Transverse colon (tissue), 4 donors: ENCODE measurements around the gene INAFM2. TPM values are rescaled to one million over a fixed set of nuclear protein-coding genes. Genes with fewer than 3 reads are reported as not detected.

Experiments used
- DNase-seq: peaks from one replicate; pipeline ENCODE4 v3.0.0-alpha.2; 2019
- H3K27ac ChIP-seq, 4 donors: fragments of 200-600 bp; sonication (generic); 2 replicates each; pipeline ENCODE4 v1.5.1; 2016 to 2018; ENCODE audit warnings: inconsistent platforms in 4 of 4
- H3K27me3 ChIP-seq: fragments of 200-600 bp; sonication (generic); 2 replicates; pipeline ENCODE4 v1.5.1; 2017; ENCODE audit warnings: inconsistent platforms
- H3K36me3 ChIP-seq, 4 donors: fragments of 200-600 bp; sonication (generic); 2 replicates each; pipeline ENCODE4 v1.5.1; 2017 to 2019; ENCODE audit warnings: inconsistent platforms in 4 of 4
- H3K4me1 ChIP-seq, 4 donors: fragments of 200-600 bp; sonication (generic); 2 replicates each; pipeline ENCODE4 v1.5.1; 2017 to 2020; ENCODE audit warnings: inconsistent platforms in 4 of 4
- H3K4me3 ChIP-seq, 4 donors: fragments of 200-600 bp; sonication (generic); 1 replicate in 1 of 4; 2 replicates in 3 of 4; pipeline versions ENCODE4 v1.5.1 to v1.6.1; 2017 to 2019; ENCODE audit warnings: inconsistent platforms in 4 of 4
- H3K9me3 ChIP-seq, 2 donors: fragments of 200-600 bp; sonication (generic); 2 replicates each; pipeline ENCODE4 v1.5.1; 2017 to 2019; ENCODE audit warnings: inconsistent platforms in 2 of 2
- CTCF ChIP-seq, 5 experiments: fragments of 200-600 bp in 3 of 5; fragments of 450-650 bp in 2 of 5; sonication (generic) in 3 of 5; IDR thresholded peaks; 1 replicate in 2 of 5; 2 replicates in 3 of 5; pipeline ENCODE4 v1.5.1; 2016 to 2017; ENCODE audit warnings: antibody characterized with exemption in 5 of 5, inconsistent platforms in 3 of 5, mild to moderate bottlenecking in 2 of 5, moderate library complexity in 1 of 5
- EP300 ChIP-seq: sonication (generic); formaldehyde crosslinking; IDR thresholded peaks from one replicate; pipeline ENCODE4 v1.6.1; 2017; ENCODE audit warnings: antibody characterized with exemption, low read depth
- POLR2A ChIP-seq: fragments of 450-650 bp; IDR thresholded peaks from one replicate; pipeline ENCODE4 v1.6.1; 2016; ENCODE audit warnings: antibody characterized with exemption, mild to moderate bottlenecking, moderate library complexity
- POLR2AphosphoS5 ChIP-seq, 3 donors: sonication (generic); formaldehyde crosslinking; IDR thresholded peaks; one replicate each; pipeline ENCODE4 v1.6.1; 2016; ENCODE audit warnings: antibody characterized with exemption in 3 of 3
- WGBS, 2 donors: methylation state at CpG; one replicate each; pipeline ENCODE4 v1.1.5; 2018; ENCODE audit warnings: low coverage in 1 of 2; 5-methylcytosine and 5-hydroxymethylcytosine counted together
- in situ Hi-C, 4 donors: fragments of 200-750 bp; cut with MboI; loops; one replicate each; pipeline versions ENCODE4 v1.15.0 to v1.15.1; 2017; ENCODE audit warnings: low sequenced_read_pairs in 3 of 4, low pct_ligation_motif_present in 1 of 4, low pct_unique_long_range_greater_than_20kb in 1 of 4
- intact Hi-C: fragments of 100-400 bp; cut with DNase I; formaldehyde crosslinking; loops from one replicate; pipeline ENCODE4 v1.15.1; 2023; ENCODE audit warnings: low total_unique reads
- total RNA-seq, 4 donors: library from RNA; depleted of rRNA; stranded (reverse); fragments of >200 nt; gene quantifications; one replicate each; pipeline ENCODE4 v1.1.0, GENCODE V29; 2016

The INAFM2 gene
- total RNA-seq, 4 donors from 2014 or later = 14.5 to 62.1 (median 19.4) TPM

- Histone ChIP-seq H3K27ac (no peak overlapping the region), H3K27me3 (peaks cover 22% of the 10 kb centered on the region), H3K9me3 (no peaks in the 10 kb centered on the region), H3K4me3 (no peak overlapping the region), H3K4me1 (peaks cover 0 to 10% (median 8%) of the 10 kb centered on the region in 4 donors), H3K36me3 (no peaks in the 10 kb centered on the region)
- no peak for DNase-seq
- WGBS, 2 donors = 94 to 100% methylated on average over 2 to 7 of the region's 7 CpGs
- no peak for TF ChIP-seq CTCF (IDR thresholded peaks at IDR 0.05)
- TF ChIP-seq POLR2AphosphoS5 (IDR thresholded peaks at IDR 0.05) = no peak
- TF ChIP-seq POLR2A = no peak
- TF ChIP-seq EP300 = no peak
- in situ Hi-C loops = loop anchor here in 3 of 4 donors (10.0 kb wide), 1 partner anchor 231 kb away; no protein-coding TSS in a partner anchor
- intact Hi-C loops = loop anchor here (2.0 kb wide), 1 partner anchor 57 kb away; no protein-coding TSS in a partner anchor
Measured at GRCh38 chr15:40275954-40276353, 47.5 kb upstream of the INAFM2 start.

- WGBS, 2 donors = 77% methylated on average over 4 of the region's 4 CpGs; no CpG with 5 or more reads in 1 of the 2 donors
- Histone ChIP-seq H3K27ac (no peak overlapping the region), H3K9me3 (no peaks in the 10 kb centered on the region), H3K27me3 (peaks cover 32% of the 10 kb centered on the region), H3K4me1 (peaks cover 0 to 17% (median 14%) of the 10 kb centered on the region in 4 donors), H3K36me3 (no peaks in the 10 kb centered on the region), H3K4me3 (no peak overlapping the region)
- TF ChIP-seq POLR2AphosphoS5 (IDR thresholded peaks at IDR 0.05) = no peak
- no peak for TF ChIP-seq EP300
- no peak for TF ChIP-seq POLR2A
- no peak for TF ChIP-seq CTCF (IDR thresholded peaks at IDR 0.05)
- intact Hi-C loops (no loop called here), in situ Hi-C loops (loop anchor here in 3 of 4 donors (10.0 kb wide), 1 partner anchor 232 kb away; no protein-coding TSS in a partner anchor)
- DNase-seq = no peak
Measured at GRCh38 chr15:40276927-40277326, 46.6 kb upstream of the INAFM2 start.

- Histone ChIP-seq H3K4me1 (peaks cover 3 to 22% (median 19%) of the 10 kb centered on the region in 4 donors), H3K9me3 (no peaks in the 10 kb centered on the region), H3K36me3 (no peaks in the 10 kb centered on the region), H3K4me3 (no peak overlapping the region), H3K27ac (no peak overlapping the region), H3K27me3 (peaks cover 37% of the 10 kb centered on the region)
- intact Hi-C loops (no loop called here), in situ Hi-C loops (loop anchor here in 3 of 4 donors (10.0 kb wide), 1 partner anchor 233 kb away; no protein-coding TSS in a partner anchor)
- TF ChIP-seq POLR2AphosphoS5 (IDR thresholded peaks at IDR 0.05) = no peak
- no peak for TF ChIP-seq POLR2A
- TF ChIP-seq CTCF (IDR thresholded peaks at IDR 0.05) = no peak
- no peak for TF ChIP-seq EP300
- no peak for DNase-seq
- WGBS, 2 donors = 39 to 64% methylated on average over 3 to 16 of the region's 16 CpGs
Measured at GRCh38 chr15:40277471-40277870, 46.0 kb upstream of the INAFM2 start.

GRCh38 chr15:40278026-40278425 is 45.5 kb upstream of the INAFM2 start:
- DNase-seq = no peak
- no peaks in the 10 kb centered on the region for H3K9me3 ChIP-seq
- TF ChIP-seq EP300 (no peak), POLR2A (no peak), POLR2AphosphoS5 (IDR thresholded peaks at IDR 0.05) (no peak), CTCF (IDR thresholded peaks at IDR 0.05) (no peak)
- WGBS, 2 donors = 50 to 72% methylated on average over 2 to 10 of the region's 10 CpGs
- intact Hi-C loops (loop anchor here (2.0 kb wide), 1 partner anchor 229 kb away; no protein-coding TSS in a partner anchor), in situ Hi-C loops (loop anchor here in 3 of 4 donors (10.0 kb wide), 1 partner anchor 233 kb away; no protein-coding TSS in a partner anchor)
- peaks cover 3 to 28% (median 25%) of the 10 kb centered on the region in 4 donors for H3K4me1 ChIP-seq
- H3K36me3 ChIP-seq = no peaks in the 10 kb centered on the region
- H3K4me3 ChIP-seq = no peak overlapping the region
- no peak overlapping the region for H3K27ac ChIP-seq
- peaks cover 43% of the 10 kb centered on the region for H3K27me3 ChIP-seq
